HL-60/S4 (cell line): ENCODE measurements around the gene AP5B1.

Experiments used
- in situ Hi-C: fragments of 300-500 bp; cut with MboI; formaldehyde crosslinking; loops from 2 replicates; pipeline ENCODE4 v1.14.3; 2022; ENCODE audit warnings: low sequenced_read_pairs

Gene AP5B1

GRCh38 chr11:65786008-65786785, 5.4 kb upstream of the AP5B1 start:
- in situ Hi-C loops, result no loop called here

DNA sequence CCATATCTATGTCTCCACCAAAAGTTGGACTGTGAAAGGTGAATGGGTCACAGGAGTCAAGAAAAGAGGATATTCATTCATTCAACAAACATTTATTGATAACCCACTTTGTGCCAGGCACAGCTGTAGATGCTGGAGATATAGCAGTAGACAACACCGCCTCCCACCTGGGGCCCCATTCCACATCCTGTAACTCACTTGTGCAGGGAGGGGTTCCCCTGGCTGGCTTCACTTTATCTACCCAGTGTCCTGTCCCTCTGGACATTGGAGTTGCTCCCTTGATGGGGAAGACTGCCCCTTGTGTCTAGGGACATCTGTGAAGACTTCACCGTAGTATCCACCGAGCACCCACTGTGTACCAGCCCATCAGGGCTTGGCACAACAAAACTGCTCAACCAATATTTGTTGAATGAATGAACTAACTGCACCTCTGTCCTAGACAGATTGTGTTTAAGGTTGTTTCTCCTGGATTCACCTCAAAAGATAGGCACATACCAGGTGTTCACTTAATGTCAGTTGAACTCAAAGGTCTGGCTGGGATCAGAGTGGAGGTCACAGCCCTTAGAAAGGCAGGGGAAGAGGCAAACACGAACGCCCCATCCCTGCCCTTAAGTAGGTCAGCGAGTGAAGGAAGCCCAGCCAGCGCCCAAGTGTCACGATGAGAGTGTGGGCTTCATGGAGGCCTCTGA, 4.7 kb upstream of the AP5B1 start:
- in situ Hi-C loops, result no loop called here

DNA sequence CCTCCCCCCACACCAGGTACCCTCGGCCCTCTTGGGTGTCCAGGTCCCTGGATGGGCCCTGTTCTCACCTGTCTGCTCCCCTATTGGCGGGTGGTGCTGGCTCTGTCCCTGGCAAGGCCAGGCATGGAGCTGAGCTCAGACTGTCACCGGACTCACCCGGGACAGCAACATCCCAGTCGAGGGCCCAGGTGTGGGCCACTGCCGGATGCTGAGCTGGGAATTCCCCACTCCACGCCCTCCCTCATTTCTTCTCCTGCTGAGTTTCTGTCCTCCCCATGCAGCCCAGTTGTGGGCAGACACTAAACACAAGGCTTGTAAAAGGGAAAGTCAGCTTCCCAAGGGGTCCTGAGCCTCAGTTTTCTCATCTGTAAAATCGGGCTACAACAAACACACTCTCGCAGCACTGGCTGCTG, 2.0 kb upstream of the AP5B1 start:
- in situ Hi-C loops, result no loop called here

- in situ Hi-C loops, result no loop called here
These were observed 1.4 kb upstream of the AP5B1 start for GRCh38 chr11:65781962-65782815.

DNA sequence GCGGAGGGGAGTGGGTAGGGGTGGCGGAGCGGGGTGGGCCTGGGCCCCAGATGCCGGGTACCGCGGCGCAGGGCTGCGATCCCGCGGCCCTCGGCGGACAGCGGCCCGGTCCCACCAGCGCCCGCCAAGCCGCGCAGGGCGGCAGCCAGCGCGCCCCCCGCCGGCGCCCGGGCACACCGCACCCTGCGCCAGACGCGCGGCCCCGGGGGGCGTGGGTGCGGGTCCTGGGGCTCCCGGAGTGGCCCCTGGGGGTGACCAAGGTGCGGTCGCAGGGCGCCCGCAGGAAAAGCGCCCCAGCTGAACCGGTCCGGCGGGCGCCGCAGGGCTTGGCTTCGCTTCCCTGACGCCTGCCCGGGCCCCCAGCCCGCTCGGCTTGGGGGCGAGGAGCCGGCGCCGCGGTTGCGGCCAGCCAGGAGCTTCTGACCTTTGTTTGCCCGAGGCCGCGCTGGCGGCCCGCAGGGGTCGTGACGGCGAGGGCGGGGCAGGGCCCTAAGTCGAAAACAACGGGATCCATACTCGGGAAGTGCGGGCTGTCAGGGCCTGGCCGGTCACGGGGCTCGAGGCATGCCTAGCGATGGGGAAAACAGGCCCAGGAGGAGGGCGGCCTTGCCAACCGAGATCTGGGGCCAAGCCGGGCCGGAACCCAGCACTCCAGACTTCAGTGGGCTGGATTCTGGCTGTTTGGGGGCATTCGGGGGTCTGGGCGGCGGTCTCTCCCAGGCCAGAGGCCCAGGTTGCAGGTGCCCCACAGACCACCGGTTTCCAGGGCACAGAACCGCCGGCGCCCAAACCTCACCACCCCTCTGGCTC, 581 bp upstream of the AP5B1 start:
- in situ Hi-C loops, result no loop called here

DNA sequence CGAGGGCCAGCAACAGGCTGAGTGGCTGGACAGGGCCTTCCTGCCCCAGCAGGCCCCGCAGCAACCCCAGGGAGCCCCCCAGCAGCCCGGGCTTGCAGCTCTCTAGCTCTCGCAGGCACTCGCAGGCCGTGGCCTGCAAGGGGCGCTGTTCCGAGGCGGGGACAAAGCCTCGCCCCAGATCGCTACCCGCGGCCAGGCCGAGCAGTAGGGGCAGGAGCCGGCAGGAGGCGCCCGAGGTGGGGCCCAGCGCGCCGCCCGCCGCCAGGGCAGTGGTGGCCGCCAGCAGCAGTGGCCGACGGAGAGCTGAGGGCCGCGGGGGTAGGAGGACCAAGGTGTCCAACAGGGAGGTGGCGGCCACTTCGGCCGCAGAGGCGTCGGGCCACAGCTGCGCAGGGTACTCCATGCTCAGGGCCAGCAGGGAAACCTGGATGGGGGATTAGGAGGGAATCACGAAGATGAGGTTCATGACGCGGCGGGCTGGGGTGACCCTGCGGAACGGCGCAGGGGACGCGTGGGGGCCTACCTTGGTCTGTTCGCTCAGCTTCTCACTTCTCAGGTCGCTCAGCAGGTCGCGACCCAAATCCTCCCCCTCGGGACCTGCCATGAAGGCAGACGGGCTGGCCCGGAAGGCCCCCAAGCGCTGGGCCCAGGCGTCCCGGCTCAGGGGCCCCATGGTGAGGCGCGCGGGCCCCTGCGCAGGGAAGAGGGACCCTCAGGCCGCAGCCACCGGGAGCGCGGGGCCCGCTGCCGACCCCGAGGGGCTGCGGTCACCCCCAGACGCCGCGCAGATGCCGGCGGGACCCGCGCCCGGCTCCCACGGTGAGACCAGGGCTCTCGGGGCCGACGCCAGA, 632 bp downstream of the AP5B1 start:
- in situ Hi-C loops, result no loop called here

DNA sequence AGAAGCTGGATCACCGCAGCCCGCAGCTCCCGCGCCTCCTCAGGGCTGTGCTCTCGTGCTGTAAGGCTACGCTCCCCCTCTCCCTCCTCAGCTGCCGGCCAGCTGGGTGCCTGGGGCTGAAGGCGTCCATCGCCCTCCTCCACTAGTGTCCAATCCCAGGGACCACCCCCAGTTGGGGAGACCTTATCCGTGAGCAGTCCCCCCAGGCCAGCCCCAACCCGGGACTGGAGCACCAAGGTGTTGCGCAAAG, 1.2 kb downstream of the AP5B1 start:
- in situ Hi-C loops, result no loop called here

GRCh38 chr11:65778901-65779668, 1.7 kb downstream of the AP5B1 start:
- in situ Hi-C loops, result no loop called here

DNA sequence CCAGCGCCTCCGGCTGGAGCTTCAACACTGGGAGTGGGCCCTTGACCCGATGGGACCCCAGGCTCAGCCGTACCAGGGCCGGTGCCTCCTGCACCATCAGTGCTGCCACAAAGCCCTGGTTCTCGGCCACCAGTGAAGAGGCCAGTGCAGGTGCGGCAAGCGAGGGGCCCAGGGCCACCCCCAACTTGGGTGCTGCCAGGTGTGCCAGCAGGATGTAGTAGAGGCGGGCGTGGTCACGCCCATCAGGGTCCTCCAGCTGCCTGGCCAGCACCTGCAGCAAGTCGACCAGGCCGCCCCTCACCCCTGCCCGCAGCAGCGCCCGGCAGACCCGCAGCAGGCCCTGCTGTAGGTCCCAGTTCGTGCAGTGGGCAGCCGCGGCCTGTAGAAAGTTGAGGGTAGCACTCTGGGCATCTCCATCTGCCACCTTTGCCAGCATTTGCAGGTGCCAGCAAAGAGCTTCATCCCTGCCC, 2.3 kb downstream of the AP5B1 start:
- in situ Hi-C loops, result no loop called here

- in situ Hi-C loops, result no loop called here
These were observed 2.9 kb downstream of the AP5B1 start for GRCh38 chr11:65777821-65778361.

- in situ Hi-C loops, result no loop called here
These were observed 3.5 kb downstream of the AP5B1 start for GRCh38 chr11:65777241-65777640.

DNA sequence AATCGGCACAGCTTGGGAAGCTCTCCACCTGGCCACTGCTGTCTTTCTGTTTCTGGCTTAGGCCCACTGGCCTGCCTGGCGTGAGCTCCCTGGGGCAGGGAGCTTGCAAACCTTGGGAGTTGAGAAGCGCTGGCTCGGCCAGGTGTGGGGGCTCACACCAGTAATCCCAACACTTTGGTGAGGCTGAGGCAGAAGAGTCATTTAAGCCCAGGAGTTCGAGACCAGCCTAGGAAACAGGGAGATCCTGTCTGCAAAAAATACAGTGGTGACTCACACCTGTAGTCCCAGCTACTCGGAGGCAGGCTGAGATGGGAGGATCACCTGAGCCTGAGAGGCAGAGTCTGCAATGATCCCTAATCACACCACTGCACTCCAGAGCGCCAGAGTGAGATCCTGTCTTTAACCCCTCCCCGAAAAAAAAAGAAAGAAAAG, 4.0 kb downstream of the AP5B1 start:
- in situ Hi-C loops, result no loop called here

GRCh38 chr11:65776196-65776595, 4.6 kb downstream of the AP5B1 start:
- in situ Hi-C loops, result no loop called here

GRCh38 chr11:65774525-65775306, 6.1 kb downstream of the AP5B1 start:
- in situ Hi-C loops, result no loop called here

GRCh38 chr11:65773784-65774411, 6.9 kb downstream of the AP5B1 start:
- in situ Hi-C loops, result no loop called here

DNA sequence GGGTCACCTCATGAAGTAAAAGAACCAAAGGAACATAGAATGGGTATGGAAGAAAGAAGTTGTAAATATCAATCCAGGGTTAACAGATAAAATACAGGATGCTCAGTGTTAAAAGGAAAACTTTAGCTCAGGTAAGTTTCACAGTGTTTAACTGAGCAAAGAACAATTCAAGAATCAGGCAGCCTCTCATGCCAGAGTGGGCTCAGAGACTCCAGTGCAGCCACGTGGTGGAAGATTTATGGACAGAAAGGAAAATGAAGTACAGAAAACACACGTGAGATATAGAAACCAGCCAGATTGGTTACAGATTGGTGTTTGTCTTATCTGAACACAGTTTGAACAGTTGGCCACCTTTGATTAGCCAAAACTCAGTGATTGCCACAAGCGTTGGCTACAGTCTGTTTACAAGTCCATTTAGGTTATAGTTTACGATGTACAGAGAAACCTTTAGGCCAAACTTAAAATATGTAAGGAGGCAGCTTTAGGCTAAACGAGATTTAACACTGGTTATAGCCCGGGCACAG, 9.1 kb downstream of the AP5B1 start:
- in situ Hi-C loops, result no loop called here

GRCh38 chr11:65770951-65771567, 9.7 kb downstream of the AP5B1 start:
- in situ Hi-C loops, result no loop called here
